ENCODE results near the gene SPO11. TPM values are rescaled to one million over a fixed set of nuclear protein-coding genes. Genes with fewer than 3 reads are reported as not detected.
A peak's percentile ranks its signal among the peaks of the same experiment; 100 is the strongest.

The SPO11 gene
- total RNA-seq, 2 donors from 2014 or later = not detected

GRCh38 chr20:57383447-57384347, 54.1 kb downstream of the SPO11 start:
- no peak for DNase-seq (ENCODE audit: low spot score)
- intact Hi-C loops (cut with DNase I) = loop anchor here (5.0 to 10.0 kb wide), 3 partner anchors 114 to 211 kb away; no protein-coding TSS in a partner anchor

- intact Hi-C loops (cut with DNase I) = loop anchor here (5.0 to 10.0 kb wide), 3 partner anchors 113 to 210 kb away; no protein-coding TSS in a partner anchor
- DNase-seq (ENCODE audit: low spot score) = no peak
These were observed 54.9 kb downstream of the SPO11 start for GRCh38 chr20:57384486-57384885.

- intact Hi-C loops (cut with DNase I) = loop anchor here (5.0 to 10.0 kb wide), 3 partner anchors 112 to 210 kb away; no protein-coding TSS in a partner anchor
- peak; percentile 69 for DNase-seq (ENCODE audit: low spot score)
These were observed 55.6 kb downstream of the SPO11 start for GRCh38 chr20:57384953-57385761.

- DNase-seq (ENCODE audit: low spot score) = peak; percentile 64
- intact Hi-C loops (cut with DNase I) = loop anchor here (10.0 kb wide), 2 partner anchors 199 to 209 kb away; no protein-coding TSS in a partner anchor
These were observed 56.3 kb downstream of the SPO11 start for GRCh38 chr20:57385940-57386339.

- intact Hi-C loops (cut with DNase I) = loop anchor here (10.0 kb wide), 2 partner anchors 198 to 208 kb away; no protein-coding TSS in a partner anchor
These were observed 57.2 kb downstream of the SPO11 start for GRCh38 chr20:57386762-57387161.

GRCh38 chr20:57387463-57387862, 57.9 kb downstream of the SPO11 start:
- intact Hi-C loops (cut with DNase I) = loop anchor here (10.0 kb wide), 2 partner anchors 197 to 207 kb away; no protein-coding TSS in a partner anchor
- DNase-seq (ENCODE audit: low spot score) = peak; percentile 69

More at GRCh38 chr20:57386762-57387161, 57.2 kb downstream of the SPO11 start:
- DNase-seq (ENCODE audit: low spot score) = peak; percentile 60

- intact Hi-C loops (cut with DNase I) = loop anchor here (10.0 kb wide), 2 partner anchors 197 to 207 kb away; no protein-coding TSS in a partner anchor
- DNase-seq (ENCODE audit: low spot score) = peak; percentile 72
These were observed 58.4 kb downstream of the SPO11 start for GRCh38 chr20:57387945-57388371.

- peak; percentile 93 for DNase-seq (ENCODE audit: low spot score)
These were observed 59.5 kb downstream of the SPO11 start for GRCh38 chr20:57388953-57389694.

GRCh38 chr20:57389695-57390603, 60.3 kb downstream of the SPO11 start:
- intact Hi-C loops (cut with DNase I) = loop anchor here (5.0 to 10.0 kb wide), 4 partner anchors 52 to 205 kb away; no protein-coding TSS in a partner anchor
- peak; percentile 80 for DNase-seq (ENCODE audit: low spot score)

More at GRCh38 chr20:57388953-57389694, 59.5 kb downstream of the SPO11 start:
- intact Hi-C loops (cut with DNase I) = loop anchor here (10.0 kb wide), 2 partner anchors 196 to 206 kb away; no protein-coding TSS in a partner anchor

GRCh38 chr20:57390604-57391438, 61.2 kb downstream of the SPO11 start, which contains the start of gene RBM38:
TSS of gene RBM38 (plus strand) at chr20:57391396. CDS start at chr20:57391582, 186 bp downstream.
- peak; percentile 90 for DNase-seq (ENCODE audit: low spot score)
- intact Hi-C loops (cut with DNase I) = loop anchor here (5.0 to 10.0 kb wide), 2 partner anchors 51 to 54 kb away; no protein-coding TSS in a partner anchor

- intact Hi-C loops (cut with DNase I) = loop anchor here (5.0 to 10.0 kb wide), 2 partner anchors 51 to 53 kb away; no protein-coding TSS in a partner anchor
- DNase-seq (ENCODE audit: low spot score) = peak; percentile 81
These were observed 62.1 kb downstream of the SPO11 start for GRCh38 chr20:57391439-57392301.

GRCh38 chr20:57392512-57393271, 63.1 kb downstream of the SPO11 start:
- DNase-seq (ENCODE audit: low spot score) = peak; percentile 85
- intact Hi-C loops (cut with DNase I) = loop anchor here (5.0 to 10.0 kb wide), 2 partner anchors 50 to 52 kb away; no protein-coding TSS in a partner anchor

Data from posterior vena cava (tissue), 2 donors.